Hematopoietic multipotent progenitor cell treated with erythropoietin and hydrocortisone succinate and interleukin-3 and kit ligand, for 6 days (in vitro differentiated cells): Measurements from ENCODE around the gene TP53BP2.

Experiments used
- DNase-seq: peaks from one replicate; pipeline ENCODE4 v3.0.0-alpha.2; 2015

TP53BP2 gene

DNA sequence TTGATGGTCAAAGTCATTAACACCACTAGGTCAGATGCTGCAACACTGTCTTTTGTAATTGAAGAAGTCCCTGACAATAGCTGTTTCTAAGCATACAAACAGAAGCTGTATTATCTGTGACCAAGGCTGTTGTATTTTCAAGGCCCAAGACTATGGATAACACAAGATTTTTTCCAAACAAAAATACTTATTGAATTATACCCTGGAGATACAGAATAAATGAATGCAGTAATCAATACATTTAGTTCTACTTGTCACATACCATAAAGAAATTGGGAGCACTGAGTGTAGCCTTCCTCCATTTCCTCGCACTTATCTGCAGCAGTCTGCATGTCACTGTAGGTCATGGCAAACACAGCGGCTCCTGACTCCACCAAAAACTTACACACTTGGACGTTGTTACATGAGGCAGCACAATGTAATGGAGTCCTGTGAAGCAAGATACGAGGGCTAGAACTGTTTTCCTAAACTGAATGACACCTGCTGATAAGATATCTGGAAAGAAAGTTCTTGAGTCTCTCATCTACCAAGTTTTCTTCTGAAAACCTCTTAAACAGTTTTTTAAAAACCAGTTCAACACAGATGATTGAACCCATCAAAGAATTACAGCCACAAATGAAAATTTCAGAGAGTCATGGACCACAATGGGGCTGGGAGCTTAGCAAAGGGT, 56.9 kb downstream of the TP53BP2 start:
- peak; percentile 96 for DNase-seq

DNA sequence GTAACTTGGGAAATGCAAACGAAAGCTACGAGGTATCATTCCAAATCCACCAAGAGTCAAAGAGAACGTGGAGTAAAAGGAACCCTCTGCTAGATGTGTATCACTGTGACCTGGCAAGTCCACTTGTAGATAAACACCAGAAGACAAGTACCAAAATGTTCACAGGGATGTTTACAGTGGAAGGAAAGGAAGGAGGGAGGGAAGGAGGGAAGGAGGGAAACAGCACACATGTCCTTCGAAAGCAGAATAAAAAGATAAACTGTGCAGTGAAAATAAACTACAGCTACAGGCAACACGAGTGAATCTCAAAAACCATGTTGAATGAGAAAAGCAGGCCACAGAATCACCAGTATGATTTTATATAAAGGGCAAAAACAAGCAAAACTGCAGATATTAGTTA, 59.9 kb downstream of the TP53BP2 start:
- no peak for DNase-seq

DNA sequence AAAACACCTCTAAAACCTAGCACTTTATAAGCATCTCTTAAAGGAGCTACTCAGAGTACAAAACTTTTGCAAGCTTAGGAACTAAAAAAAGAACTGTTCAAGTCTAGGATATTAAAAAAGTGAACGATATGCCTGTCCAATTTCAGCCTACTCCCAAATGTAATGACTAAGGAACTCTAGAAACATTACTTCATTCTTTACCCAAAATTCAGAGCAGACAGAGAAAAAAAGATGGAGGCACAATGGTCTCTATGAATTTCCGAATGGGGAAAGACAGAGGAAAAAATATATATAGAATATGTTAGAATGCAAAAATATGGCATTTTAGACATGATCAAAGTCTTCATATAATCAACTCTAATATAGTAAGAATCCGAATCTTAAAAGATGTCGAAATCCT, 61.2 kb downstream of the TP53BP2 start:
- no peak for DNase-seq

DNA sequence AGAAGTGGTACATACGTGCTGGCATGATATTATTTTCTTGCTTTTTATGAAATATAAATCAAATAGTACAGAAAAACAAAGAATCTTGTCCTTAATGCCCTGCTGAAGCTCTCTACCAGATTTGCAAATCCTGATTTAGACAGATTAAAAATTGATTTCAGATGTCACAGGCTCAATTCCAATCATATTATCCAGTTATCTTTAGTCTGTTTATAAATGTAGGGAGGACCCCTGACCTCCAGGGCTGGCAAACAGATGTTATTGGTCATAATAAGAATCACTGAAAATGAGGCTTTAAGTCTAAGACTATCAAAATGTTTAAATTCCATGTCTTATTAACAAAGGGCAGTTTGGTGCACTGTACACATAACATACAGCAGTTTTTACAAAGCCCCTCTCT, 62.1 kb downstream of the TP53BP2 start:
- DNase-seq, result no peak

DNA sequence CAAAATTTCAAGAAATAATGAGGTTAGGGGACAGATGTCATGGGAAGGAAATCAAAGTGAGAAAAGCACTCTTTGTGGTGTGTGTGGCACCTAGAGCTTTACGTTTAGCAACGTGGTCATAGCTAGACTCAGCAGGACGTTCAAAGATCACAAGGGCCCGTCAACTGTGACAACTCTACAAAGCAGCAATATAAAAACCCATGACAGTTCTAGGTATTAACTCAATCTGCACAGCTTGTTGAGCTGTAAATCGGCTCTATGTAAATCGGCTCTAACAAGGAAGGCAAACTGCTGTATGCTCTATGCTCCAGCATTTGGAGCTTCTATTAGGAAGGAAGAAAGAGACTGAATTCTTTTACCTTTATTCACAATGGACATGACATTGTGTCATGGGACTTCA, 64.8 kb downstream of the TP53BP2 start:
- DNase-seq, result no peak

DNA sequence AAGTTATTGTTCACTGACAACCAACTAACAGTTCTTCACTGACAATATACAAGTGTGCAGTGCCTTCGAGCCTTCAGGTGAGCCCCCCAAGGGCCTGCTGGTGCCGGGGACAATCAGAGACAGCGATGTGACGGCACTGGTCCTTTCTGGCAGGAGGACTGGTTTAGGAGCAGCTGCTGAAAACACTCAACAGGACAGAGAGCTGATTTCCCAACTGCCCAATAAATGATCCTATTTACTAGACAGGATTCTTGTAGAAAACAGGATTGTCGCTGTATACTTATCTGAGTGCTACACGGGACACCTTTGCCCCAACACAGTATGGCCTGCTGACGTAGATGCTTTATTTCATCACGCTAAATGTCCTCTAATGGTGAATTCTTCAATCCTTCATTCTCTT, 65.4 kb downstream of the TP53BP2 start:
- no peak for DNase-seq

DNA sequence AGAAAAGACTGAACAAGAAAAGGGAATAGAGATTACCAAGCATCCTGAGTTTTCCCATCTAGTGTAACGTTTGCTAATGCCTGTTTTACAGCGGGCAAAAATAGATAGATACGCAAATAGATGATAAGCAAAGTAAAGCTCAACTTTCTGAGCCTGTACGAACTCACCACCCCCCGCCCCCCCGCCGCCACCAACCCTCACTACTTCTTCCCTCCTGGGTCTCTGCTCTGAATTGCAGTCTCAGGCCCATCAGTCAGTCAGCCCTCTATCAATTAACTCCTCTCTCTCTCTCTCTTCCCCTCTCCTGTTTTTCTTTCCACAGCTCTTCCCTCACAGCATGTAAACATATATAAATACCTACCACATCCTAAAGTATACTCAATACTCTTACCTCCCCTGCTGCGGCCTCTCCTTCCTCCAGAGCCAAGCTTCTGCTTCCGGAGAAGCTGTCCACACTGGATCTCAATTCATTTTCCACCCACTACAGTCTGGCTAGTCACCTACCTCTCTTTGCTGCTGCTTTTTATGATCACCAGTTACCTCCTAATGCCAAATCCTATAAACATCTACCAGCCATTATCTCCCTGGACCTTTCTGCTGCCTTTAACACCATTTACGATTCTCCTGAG, 68.8 kb downstream of the TP53BP2 start:
- DNase-seq, result no peak

DNA sequence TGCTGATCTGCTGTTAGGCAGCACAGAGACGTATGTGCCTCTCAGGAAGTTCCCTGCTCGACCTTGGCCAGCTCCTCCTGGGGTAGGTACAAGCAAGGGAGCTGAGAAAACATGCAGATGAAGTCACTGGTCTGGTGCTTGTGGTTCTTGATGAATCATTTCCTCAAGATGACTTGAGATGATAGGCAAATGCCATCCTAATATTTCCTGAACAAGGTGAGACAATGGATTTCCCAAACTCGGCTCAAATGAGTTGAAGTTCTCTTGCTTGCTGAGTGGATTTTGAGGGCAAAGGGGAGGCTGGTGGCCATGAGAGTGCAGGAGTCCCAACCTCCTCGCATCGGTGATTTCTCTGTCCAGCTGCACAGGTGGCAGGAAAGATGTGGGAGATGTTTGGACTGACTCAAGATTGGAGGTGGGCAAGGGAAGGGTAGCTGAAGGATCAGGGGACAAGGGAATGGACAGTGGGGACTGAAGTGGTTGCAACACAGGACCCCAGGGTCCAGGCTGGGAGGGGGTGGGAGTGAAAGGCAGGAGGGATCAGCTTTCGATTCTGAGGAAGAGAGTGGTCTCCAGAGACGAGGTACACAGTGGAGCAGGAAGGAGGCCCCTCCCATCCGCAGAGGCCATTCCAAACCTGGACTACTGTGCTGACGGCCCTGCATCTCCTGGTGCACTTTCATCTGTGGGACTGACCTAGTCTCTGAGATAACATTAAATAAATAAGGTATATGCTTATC, 69.5 kb downstream of the TP53BP2 start:
- peak; percentile 74 for DNase-seq

DNA sequence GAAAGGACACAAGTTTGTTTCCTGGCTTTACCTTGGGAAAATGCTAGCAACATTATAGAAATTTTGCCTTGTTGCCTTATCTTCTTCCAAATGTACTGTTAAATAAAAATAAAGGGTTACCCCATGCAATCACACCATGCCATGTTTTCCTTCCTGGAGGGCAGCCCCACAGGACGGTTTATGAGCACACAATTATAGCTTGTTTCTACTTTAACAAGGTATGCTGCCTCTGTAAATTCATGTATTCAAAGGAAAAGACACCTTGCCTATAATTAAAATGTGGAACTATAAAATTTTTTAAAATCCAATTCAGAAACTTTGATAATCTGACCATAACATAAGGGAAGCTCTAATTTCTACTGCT, 70.1 kb downstream of the TP53BP2 start:
- no peak for DNase-seq

DNA sequence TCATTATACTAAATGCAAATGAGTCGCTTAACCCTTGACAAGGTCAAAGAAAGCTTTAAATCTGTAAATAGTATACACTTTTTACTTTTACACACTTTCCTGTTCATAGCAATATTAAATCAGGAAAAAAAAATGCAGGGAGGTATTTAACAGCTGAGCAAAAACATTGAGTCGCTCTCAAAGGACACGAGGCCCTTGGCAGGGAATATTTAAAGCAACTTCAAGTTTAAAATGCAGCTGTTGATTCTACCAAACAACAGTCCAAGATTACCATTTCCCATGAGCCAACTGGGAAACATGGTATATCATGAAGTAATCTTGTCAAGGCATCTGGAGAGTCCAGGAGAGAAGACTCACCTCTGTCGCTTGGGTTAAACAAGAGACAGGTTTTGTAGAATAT, 70.7 kb downstream of the TP53BP2 start:
- no peak for DNase-seq

DNA sequence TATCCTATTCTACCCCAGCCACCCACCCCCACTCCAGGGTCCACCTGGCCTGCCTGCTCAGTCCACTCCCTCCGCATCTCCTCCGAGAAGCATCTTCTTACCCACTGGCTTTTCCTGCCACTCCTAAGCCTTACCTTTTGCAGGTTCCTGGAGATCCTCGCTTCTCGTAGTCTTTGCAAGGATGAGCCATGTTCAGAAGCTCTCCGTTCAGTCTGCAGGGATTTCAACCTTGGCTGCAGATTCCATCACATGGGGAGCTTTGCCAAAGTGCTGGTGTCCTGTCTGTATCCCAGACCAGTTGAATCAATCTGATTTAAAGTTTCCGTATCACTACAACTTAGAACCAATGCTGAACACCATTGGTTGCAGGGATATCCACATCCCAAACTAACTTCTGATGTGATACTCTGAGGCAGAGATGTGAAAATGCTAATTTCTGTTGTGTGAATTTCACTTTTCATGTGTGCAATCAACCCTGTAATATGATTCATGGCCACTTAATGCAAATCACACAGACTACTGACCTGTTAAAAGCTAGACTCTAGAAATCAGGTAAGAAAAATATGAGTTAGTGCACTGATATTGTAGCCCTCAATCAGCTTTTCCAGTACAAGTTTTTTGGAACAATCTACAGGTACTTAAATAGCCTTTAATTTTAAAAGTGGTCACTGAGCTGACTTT, 71.5 kb downstream of the TP53BP2 start:
- no peak for DNase-seq

DNA sequence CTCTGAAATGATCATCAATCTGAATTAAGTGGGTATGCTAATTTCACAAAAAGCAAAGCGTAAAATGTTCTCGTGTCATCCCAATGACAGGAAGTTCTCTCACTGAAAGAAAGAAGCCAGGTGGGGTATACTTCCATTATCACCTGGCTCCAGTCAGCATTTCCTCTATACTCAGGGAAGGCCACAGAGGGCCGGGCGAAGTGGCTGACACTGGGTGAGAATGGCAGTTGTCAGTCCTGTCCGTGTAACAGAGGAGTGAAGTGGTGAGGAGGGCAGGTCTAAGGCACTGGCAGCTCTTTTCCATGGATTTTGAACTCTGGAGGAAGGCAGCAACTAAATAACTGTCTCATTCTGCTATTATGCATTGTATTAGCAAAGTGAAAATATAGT, 73.0 kb downstream of the TP53BP2 start:
- no peak for DNase-seq

DNA sequence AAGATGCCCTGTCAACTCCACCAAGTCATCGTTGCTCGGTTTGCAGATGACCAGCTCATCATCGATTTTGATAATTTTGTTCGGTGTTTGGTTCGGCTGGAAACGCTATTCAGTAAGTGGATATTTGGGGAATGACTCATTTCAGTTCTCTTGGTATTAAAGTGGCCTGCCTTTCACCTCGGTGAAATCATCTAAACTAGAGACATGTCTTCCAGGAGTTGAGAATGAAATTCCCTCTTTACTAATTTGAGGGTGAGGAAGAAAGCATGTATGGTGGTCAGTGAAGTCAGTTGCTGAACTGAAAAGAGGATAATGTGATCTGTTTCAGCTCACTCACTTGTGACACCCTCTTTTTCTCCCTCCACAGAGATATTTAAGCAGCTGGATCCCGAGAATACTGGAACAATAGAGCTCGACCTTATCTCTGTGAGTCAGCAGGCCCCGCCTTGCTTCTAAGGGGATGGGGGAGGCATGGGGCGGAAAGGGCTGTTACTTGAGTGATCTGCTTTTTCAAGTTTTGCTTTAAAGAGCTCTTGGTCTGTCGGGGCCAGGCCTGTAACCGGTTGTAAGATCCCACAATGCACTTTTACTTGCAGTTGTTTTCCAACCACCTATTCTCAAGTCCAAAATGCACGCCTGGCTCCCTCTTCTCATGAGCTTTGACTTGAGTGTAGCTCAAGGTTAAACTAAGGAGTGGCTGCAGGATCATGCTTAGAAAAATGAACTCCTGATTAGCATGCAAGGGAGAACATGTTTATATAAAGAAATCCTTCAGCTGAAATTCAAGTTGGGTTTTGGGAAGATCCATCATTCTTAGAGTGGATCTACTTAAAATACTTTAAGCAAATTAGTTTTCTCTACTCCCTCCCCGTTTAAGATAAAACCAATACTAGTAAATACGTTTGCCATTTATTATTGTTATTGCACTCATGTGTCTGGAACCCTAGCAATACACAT, 73.7 kb downstream of the TP53BP2 start:
- DNase-seq, result peak; percentile 98

DNA sequence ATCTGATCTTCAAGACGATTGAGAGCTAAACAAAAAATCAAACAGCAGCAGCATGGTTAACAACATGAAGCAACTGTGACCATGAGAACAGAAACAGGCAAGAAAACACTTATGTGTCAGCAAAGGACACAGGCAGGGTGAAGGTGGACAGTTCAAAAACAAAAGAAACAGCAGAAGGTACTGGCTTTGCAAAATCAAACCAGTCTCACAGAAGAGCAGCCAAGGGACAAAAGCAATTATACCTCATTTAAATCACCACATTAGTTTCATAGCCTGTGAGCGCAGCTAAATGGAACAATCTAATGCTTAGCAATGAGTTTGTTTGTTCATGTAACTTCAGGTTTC, 74.3 kb downstream of the TP53BP2 start:
- DNase-seq, result no peak

DNA sequence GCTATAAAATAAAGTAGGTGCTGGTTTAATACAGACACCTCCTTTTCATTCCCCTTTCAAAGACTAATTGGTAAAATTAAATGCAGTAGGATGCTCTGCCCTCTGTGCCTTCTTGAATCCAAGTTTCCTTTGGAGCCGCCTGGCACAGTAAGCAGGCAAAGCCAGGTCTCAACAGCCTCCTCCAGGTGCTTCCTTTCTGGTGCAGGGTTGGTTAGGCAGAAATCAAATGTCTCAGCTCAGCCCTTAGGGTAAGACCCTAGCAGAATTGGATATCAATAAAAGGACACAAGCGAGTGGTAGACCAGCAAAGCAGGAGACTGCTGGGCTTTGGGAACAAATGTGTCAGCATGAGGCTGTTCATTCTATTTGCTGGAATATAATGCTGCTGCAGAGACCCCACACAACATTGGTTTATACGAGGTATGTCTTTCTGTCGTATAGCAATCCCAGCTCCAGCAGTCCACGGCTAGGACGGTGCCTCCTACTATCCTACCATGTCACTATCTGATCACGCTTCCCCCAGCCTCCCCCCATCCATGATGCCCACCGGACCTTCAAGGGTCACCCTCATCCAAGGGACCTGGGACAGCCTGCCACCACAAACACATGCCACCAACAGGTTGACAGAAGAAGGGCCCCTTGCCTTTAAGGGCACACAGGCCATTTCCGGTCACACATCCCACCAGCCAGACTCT, 75.0 kb downstream of the TP53BP2 start:
- DNase-seq, result no peak

DNA sequence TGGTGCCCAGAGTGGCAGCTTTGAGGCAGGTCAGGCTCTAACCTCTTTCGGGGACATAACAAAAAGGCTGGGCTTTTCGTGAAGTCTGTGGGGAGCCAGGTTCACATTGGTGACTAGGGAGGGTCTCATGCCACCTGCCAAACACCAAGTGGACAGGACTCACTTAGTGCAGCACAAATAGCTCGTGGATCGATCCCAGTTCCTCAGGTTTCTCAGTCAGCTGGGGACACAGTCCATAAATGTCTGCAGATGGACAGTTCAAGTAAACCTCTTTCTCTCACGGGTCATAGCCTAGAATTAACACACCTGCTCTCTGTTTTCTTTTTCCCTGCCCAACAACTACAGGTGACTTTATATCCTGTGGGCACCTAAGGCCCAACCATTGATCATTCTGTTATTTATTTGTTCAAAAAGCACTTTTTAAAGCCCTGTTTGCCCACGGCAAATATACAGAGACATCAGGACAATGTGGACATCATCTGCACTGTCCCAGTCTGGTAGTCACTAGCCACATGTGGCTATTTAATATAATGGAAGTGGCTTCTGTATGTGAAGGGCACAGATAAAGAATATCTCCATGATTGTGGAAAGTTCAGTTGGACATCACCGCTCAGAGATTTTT, 79.9 kb downstream of the TP53BP2 start:
- no peak for DNase-seq

DNA sequence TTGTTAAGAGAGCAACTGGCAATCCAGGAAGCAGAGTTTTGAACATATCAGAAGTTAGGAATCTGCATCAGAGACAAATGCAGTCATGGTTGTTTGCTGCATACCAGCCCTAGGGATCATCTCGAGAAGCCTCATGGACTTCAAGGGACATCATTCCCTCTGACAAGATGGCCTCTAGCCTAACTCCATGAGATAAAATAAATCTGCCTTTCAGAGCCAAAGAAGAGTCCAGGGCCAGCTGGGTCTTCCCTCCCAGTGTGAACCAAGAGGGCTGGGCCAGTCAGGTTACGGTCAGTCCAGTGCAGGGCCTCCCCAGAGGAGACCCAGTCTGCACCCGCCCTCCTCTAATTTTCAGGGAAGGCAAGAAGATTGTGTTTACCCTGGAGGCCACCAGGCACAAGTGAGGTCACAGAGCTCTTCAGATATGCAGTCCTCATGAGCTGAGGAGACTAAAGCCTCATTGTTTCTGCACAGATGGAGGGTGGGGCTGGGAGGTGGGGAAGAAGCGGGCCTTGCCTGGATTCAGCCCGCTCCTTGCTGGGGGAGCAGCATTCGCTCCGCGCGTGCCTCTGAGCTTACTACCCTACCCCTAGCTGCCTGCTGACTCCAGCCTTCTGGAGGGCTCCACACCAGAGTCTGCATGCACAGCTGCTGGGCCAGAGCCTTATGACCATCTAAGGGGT, 80.6 kb downstream of the TP53BP2 start:
- DNase-seq, result peak; percentile 34

DNA sequence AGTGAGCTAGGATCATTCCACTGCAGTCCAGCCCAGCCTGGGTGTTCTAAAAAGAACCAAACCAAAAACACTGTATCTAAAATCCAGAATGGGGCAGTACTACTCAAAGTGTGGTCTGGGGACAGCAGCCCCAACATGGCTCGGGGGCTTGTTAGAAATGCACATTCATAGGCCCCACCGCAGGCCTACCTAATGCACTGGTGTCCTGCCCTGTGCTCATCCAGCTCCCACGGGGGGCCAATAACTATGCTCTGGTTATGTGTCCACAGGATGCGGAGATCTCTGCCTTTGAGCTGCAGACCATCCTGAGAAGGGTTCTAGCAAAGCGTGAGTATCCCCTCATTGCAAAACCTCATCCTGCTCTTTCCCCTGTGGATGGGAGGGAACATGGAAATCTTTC, 81.9 kb downstream of the TP53BP2 start:
- no peak for DNase-seq

DNA sequence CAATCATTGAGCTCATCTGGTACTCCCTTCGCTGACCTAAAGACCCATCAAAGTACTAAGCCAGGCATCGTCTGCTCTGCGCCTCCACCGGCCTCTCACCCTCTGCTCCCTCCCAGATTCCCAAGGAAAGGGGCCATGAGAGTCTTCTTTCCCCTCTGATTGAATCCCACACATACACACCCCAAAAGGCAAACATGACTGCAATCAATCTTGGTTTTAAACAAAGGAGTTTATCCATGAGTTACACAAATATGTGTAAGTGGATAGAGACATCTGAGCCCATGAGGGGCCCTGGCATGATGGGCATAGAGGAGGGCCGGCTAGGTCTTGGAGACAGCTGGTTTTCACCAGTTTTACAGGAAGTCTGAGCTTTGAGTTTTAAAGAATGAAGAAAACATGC, 82.5 kb downstream of the TP53BP2 start:
- DNase-seq, result no peak

DNA sequence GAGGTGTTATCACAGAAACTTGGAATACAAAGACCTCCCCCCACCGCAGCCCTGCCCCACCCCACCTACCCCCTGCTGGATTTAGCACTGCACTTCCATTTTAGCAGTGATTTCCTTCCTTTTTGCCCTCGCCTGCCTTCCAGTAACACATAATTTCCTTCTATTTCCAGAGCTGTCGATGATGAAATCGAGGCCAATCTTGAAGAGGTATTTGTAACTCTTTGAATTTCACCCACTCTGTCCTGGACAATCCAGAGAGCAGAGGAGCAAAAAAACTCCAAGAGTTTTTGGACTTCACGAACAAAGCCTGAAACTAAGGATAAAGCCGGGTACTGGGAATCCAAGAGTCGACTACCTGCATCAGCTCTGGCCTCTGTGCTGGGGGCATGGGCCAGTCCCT, 84.3 kb downstream of the TP53BP2 start:
- no peak for DNase-seq

DNA sequence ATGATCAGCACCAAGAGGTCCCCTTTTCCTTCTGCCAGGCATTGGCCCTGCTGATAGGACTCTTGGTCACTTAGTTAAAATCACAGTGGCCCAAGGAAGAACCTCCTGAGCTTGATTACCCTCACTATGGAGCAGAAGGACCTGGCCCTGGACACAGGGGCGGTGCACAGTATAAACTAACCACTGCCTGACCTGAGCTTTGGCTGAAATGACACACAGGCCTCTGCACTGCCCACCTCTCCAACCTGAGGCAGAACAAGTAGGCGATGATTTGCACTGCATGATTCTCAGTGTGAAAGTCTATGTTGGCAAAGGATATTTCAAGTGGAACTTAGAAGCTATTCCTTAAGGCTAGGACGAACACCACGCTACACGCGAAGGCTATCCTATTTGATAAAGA, 84.9 kb downstream of the TP53BP2 start:
- DNase-seq, result no peak
